Activated CD8-positive, alpha-beta memory T cell treated with anti-CD3 and anti-CD28 coated beads for 4 hours (primary cell): Measurements from ENCODE around the gene PDE9A.
A peak's percentile ranks its signal among the peaks of the same experiment; 100 is the strongest.
"Not testable (repeated sequence)": the region's sequence is repeated elsewhere in the genome, so short reads cannot be mapped to it uniquely, and the experiment has no call there.

ENCODE experiments used
- DNase-seq, 2 donors: peaks; one replicate each; pipeline ENCODE4 v3.0.0-alpha.2; 2020; ENCODE audit warnings: low read depth in 2 of 2

Gene PDE9A

DNA sequence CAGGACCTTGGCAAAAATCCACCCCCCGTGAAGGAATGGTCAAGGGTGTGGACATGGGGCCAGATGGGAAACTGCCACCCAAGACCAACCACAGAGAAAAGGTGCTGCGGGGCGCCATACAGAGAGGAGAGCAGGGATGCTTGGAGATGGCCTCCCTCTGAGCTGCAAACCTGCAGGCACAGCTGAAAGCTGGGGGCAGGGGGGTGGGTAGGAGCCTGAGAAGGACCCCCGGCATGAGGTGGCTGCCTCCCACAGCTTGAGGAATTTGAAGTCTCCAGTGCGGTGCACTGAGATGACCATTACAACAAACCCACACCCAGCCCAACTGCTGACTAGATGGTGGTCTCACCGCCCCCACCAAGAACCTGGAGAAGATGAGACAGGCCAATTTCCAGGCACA lies 141.1 kb downstream of the PDE9A start:
- DNase-seq, result no peak

DNA sequence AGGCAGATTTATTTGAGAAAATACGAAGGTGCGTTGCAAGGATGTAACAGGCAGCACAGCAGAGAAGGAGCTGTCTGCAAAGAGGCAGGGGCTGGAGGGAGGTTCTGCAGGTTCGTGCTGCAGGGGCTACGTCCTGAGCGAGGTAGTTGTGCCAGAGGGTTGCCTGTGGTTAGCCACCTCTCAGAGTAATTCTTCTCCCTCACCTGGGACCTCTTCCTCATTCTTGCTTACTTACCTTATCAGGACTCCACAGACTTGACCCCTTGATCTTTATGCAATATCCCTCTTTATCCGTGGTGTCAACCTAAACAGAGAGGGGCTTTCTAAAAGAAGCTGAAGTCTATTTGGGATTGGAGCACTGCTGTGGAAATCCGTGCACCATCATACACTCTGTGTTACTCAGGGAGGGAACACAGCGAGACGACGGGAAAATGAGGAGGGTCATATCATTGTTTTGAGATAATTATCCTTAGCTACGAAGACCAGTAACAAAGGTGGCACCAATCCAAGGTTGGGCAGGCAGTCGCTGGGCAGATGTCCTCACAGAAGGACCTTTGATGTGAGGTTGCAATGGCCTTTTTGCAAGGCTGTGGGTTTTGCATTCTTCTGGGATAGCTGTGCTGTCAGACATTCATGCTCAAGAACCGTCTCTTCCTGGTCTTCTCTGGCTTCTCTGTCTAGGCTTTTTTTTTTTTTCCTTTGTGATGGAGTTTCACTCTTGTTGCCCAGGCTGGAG lies 143.1 kb downstream of the PDE9A start:
- DNase-seq, result no peak

DNA sequence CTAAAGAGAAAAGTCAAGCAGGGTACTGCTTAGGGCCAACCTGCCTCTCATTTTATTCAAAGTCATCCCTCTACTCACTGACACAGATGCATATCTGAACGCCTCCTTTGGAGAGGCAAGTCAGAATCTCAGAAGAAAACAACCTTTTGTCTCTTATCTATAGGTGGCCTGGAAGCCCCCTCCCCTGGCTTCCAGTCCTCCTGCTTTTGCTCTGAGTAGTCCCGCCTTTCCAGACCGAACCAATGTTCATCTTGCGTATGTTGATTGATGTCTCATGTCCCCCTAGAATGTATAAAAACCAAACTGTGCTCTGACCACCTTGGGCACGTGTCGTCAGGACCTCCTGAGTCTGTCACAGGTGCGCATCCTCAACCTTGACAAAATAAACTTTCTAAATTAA lies 144.1 kb downstream of the PDE9A start:
- DNase-seq, result no peak

DNA sequence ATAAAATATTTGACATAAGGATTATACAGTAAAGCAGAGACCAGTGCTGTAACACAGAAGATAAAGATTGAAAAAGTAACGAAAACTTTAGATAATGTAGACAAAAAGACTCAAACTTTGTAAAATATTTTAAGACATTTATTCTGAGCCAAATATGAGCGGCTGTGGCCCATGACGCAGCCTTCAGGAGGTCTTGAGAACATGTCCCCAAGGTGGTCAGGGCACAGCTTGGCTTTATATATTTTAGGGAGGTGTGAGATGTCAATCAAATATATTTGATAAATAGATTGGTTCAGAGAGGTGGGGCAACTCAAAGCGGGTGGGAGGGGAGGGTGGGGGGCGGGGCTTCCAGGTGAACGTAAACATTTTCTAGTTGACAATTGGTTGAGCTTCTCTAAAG lies 144.7 kb downstream of the PDE9A start:
- DNase-seq, result no peak

DNA sequence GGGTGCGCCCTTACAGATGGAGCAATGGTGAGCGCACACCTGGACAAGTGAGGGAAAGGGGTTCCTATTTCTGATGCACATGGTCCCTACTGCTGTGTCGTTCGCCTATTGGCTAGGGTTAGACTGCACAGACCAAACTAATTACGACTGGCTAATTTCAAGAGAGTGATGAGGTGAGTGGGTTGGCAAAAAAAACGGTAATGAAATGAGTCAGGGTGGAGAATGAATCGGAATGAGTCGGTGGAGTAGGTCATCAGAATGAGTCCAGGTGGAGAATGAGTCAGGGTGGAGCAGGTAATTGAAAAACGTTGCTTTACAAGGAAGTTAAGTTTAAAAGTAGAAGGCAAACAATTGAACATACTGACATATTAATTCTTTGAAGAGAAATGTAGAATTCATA lies 146.1 kb downstream of the PDE9A start:
- no peak for DNase-seq

DNA sequence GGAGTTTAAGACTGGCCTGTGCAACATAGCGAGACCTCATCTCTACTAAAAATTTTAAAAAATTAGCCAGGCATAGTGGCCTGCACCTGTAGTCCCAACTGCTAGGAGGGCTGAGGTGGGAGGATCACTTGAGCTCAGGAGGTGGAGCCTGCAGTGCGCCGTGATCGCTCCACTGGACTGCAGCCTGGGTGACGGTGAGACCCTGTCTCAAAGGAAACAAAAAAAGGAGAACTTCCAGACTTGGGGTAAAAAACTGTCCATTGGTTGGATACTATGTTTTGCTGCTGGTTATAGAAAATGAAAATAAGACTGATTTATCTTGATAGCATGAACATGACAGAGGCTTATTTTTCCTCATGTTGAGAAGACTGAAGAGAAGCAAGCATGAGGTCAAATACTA lies 146.5 kb downstream of the PDE9A start:
- DNase-seq, result no peak

DNA sequence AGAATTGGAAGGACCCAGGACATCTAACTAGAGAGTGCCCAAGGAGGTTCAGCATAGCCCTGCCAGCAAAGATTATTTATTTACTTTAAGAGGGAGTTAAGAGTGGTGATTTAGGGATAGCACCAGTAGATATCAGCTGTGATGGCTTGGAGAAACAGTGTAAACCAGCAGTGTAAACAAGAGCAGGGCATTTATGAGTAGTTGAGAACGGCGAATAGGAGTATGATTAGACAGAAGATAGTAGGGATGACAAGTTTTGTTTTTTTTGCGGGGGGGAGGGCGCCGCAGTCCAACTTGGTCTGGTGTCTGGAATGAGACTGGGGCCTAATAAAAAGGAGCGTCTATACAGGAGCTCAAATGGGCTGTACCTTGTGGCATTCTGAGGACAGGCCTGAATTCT lies 148.2 kb downstream of the PDE9A start:
- not testable (repeated sequence) for DNase-seq

DNA sequence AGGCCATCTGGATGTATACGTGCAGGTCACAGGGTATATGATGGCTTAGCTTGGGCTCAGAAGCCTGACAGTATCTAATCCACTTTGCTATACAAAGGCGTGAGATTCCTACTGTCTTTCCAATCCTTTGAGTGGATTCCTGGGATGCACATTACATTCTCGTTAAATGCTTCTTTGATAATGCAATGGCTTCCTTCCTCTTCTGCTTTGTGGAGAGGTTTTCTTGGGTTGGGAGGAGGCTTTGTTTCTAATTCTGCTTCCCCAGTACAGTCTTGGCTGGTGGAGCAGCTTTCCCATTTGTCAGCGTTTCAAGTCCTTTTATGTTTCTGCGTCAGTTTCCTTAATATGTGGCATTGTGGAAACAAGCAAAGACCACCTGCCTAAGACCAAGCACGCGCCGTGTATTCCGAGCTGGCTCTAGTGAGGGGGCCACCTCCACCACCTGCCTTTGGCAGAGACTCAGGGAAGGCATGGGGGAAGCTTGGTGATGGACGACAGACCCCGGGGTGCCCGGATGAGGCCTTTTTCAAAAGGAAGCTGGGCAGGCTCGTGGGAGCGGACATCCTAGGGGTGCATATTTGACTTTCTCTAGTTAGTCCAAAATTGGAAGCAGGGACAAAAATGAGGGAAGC lies 153.2 kb downstream of the PDE9A start:
- DNase-seq, result no peak

DNA sequence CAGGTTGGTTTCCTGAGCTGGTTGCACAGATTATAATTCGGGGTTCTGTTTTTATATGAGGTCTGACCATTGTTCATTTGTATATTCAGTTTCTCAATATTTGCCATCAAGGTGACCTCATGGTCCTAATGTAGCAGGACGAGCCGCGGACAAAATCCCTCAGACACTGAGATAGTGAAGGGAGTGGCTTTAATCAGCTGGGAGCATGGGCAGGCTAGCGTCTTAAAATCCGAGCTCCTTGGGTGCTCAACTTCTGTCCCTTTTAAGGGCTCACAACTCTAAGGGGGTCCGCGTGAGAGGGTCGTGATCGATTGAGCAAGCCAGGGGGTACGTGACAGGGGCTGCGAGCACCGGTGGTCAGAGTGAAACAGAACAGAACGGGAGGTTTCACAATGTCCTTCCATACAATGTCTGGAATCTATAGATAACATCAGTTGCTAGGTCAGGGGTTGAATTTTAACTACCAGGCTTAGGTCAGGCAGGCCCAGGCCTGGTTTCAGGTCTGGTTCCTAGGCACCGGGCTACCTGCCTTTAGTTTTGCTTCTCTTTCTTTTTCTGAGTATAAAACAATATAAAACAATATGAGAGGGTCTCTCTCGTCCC lies 154.0 kb downstream of the PDE9A start:
- DNase-seq, result not testable (repeated sequence)

DNA sequence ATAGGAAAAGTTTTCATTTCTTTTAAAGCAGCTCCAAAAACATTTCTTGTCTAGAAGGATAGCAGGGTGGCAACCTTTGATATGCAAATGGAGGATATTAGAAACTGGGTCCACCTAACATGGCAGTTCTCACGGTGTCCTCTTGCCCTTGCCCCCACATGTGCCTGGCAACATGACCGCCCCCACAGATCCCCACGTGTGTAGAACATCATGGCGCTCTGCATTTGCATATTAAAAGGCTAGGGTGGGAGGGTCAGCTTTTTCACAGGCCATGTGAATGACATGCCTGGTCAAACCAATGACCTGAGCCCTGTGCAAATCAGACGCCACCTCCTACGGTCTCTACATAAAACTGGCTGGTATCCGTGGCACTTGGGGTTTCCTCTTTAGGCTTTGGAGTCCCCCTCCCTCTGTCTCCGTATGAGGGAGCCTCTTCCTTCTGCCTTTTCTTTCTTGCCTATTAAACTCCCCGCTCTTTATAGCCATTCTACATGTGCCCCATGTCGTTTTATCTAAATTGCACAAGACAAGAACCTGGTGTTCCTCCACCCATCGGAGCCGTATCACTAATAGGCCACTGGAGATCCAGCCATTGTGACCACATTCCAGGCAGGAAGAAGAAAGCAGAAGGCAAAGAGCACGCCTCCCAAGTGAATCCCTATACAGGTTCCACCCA lies 154.7 kb downstream of the PDE9A start:
- DNase-seq, result no peak

DNA sequence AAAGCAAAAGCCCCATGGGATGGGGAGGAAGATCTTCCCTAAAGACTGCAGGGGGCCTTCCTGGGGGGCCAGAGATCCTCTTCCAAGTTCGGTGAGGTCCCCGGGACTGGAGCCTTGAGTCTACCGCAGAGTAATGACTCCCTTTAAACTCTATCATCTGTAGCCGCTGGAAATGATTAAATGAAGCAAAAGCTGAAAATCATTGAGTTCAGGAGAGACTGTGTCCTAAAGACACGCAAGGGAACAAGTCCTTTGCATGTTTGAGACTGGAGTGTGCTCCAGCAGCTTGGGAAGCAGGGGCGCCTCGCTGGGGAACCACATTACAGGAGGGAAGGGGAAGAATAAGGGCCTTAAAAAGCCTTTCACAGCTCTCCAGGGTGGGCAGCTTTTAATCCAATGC lies 155.8 kb downstream of the PDE9A start:
- DNase-seq, result no peak

DNA sequence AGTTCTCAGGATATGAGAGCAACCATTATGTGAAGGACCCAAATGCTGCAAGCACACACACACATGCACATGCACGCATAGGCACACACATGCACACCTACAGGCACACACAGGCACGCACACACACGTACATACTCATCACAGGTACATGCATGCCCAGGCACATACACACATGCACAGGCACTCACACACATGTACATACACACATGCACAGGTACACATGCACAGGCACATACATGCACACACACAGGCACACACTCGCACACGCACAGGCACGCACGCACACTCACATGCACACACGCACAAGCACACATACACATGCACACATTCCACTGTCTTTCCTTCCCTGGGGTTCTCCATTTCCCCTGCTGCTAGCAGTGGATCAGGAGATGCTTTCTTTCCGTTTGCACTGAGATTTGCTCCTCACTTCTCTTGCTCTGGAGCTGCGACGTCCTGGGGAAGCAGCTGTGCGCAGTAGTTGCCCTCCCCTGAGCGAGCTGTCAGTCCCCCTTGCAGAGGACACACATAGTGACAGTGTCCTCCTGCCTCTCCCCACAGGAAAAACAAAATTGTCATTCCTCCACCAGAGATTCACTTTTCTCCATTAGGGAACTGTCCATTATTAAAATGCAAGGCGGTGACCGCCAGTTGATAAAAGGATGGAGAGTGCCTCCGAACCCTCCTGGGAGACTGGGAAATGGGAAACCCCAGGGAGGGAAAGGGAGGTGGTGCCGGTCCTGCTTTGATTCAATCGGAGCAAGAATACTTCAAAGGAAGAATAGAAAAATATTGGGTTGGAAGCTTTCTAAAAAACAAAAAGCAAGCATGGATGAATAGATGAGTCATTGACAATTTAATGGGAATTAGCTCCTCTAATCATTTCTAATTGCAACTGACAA lies 156.4 kb downstream of the PDE9A start:
- no peak for DNase-seq

DNA sequence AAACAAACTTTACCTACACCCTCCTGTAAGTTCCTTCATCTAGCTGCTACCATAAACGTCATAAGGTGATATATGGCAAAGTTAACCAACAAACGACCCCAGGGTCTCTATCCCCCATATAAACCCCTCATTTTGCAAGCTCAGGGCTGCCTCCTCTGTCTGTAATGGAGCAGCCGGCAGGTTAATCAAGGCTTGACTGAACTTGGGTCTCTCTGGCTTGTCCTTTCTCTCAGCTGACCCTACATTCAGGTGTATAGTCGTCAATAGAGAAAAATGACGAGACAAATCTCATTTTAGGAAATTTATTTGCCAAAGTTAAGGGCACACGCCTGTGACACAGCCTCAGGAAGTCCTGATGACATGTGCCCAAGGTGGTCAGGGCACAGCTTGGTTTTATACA lies 158.5 kb downstream of the PDE9A start:
- DNase-seq, result no peak

DNA sequence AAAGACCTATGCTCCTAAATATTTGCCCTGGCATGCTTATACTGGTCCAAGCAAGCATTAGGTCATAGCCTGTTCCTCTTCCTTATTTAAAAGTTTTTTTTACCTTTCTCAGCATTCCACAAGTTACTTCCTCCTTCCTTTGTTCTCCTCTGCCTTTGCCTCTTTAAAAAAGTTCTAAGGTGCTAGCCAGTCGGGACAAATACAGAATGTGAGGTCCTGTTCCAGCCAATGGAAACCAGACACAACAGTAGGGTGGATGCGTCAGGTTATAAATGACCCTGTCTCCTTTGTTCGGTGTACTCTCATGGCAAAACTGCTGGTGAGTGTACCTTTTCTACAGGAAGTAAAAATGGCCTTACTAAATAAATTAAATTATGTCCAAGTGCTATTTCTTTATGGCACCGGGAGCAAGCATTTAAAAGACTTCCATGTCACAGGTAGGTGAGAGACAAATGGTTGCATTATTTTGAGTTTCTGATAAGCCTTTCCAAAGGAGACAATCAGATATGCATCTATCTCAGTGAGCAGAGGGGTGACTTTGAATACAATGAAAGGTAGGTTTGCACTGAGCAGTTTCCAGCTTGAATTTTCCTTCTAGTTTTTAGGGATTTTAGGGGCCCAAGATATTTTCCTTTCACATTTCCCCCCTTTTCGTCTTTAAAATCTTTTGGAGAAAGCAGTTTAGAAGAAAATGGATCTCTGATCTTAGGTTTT lies 159.3 kb downstream of the PDE9A start:
- not testable (repeated sequence) for DNase-seq

DNA sequence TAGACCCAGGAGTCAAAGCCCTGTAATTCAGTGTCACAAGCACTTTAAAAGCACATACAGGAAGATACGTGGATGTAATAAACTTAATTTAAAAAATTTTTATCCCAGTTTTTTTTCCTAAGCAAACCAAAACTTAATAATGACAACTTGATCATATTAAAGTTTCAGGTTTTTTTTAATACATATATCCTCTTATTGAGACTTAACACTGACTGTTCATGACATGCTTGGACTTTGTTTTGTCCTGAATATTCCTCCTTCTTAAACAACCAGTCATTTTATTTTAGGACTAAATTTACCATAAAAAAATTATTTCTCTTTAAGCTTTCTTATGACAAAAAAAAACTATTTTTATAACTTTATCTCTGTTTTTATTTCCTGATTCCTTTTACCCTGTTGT lies 161.8 kb downstream of the PDE9A start:
- DNase-seq, result no peak

DNA sequence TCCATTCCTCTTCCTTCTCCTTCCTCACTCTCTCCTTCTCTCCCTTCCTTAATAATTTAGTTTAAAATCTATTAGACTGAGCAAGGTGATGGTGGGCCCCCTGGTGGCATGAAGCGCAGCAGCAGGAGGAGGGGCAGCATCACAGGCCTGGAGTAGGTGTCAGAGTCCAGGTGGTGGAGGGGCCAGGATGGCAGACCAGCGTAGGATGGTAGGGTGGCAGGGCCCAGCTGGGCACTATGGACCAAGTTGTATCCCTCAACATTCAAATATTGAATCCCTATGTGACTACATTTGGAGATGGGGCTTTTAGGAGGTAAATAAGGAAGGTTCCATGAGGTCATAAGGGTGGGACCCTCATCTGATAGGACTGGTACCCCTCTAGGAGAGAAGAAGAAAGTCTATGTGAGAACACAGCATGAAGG lies 164.9 kb downstream of the PDE9A start:
- DNase-seq, result peak in 1 of 2 donors; percentile 24

DNA sequence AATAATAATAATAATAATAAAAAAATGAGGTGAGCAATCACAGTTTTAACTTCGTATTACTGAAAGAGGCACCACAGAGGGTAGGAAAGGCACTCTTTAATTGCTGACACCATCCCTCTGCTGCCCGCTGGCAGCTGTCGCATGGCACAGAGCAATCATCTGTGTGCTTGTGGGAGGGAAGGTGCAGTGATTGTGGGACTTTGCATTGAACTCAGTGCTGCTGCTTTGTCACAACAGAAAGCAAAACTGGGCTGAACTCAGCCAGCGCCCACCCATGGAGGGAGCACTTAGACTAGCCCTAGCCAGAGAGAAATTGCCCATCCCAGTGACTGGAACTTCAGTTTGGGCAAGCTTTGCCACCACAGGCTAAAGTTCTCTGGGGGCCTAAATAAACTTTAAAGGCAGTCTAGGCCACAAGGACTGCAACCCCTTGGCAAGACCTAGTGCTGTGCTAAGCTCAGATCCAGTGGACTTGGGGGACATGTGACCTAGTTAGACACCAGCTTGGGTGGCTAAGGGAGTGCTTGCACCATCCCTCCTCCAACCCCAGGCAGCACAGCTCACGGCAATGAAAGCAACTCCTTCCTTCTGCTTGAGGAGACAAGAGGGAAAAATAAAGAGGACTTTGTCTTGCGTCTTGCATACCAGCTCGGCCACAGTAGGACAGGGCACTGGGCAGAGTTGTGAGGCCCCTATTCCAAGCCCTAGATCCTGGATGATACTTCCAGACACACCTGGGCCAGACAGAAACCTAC lies 166.6 kb downstream of the PDE9A start:
- no peak for DNase-seq

DNA sequence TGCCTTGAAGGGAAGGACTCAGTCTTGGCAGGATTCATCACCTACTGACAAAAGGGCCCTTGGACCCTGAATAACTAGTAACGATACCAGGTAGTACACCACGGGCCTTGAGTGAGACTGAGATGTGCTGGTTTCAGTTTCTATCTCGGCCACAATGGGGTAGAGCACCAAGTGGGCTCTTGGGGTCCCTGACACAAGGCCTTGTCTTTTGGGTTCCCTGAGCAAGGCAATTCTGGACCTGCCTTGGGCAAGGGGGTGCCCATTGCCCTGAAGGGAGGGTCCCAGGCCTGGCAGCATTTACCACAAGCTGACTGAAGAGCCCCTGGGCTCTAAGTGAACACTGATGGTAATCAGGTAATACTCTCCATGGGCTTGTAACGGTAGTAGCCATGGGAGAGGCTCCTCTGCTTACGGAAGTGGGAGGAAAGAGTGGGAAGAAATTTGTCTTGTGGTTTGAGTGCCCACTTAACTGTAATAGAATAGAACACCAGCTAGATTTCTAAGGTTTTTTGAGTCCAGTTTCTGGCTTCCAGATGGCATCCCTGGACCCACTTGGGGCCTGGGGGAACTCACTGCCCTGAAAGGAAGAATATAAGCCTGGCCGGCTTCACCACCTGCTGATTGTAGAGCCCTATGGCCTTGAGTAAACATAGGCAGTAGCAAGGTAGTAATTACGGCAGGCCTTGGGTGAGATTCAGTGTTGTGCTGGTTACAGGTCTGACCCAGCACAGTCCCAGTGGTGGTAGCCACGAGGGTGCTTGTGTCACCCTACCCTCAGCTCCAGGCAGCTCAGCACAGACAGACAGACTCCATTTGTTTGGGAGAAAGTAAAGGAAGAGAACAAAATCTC lies 167.4 kb downstream of the PDE9A start:
- no peak for DNase-seq
